GM23248 (cell line): ENCODE results near the gene IL1A. TPM values are rescaled to one million over a fixed set of nuclear protein-coding genes. Genes with fewer than 3 reads are reported as not detected.
A peak's percentile ranks its signal among the peaks of the same experiment; 100 is the strongest.

Source experiments
- DNase-seq: peaks from one replicate; pipeline ENCODE4 v3.0.0-alpha.2; 2015
- H2AFZ ChIP-seq: fragments of 200-600 bp; sonication (generic); 2 replicates; pipeline ENCODE4 v1.6.1; 2016; ENCODE audit warnings: antibody characterized with exemption
- H3F3A ChIP-seq: fragments of 200-600 bp; sonication (generic); 2 replicates; pipeline ENCODE4 v1.6.1; 2016; ENCODE audit warnings: mild to moderate bottlenecking, antibody characterized with exemption, mixed run types; ENCODE audit not compliant: insufficient read depth
- H3K27ac ChIP-seq: fragments of 200-600 bp; sonication (generic); 2 replicates; pipeline ENCODE4 v1.5.1; 2016; ENCODE audit warnings: mild to moderate bottlenecking
- H3K27me3 ChIP-seq: fragments of 200-600 bp; sonication (generic); replicated peaks from 2 replicates; pipeline ENCODE4 v1.6.1; 2016; ENCODE audit warnings: mild to moderate bottlenecking; ENCODE audit not compliant: insufficient read depth
- H3K36me3 ChIP-seq: fragments of 200-600 bp; sonication (generic); 2 replicates; pipeline ENCODE4 v1.6.1; 2016; ENCODE audit warnings: low read depth, mild to moderate bottlenecking
- H3K4me1 ChIP-seq: fragments of 200-600 bp; sonication (generic); 2 replicates; pipeline ENCODE4 v1.6.1; 2016; ENCODE audit warnings: mild to moderate bottlenecking; ENCODE audit not compliant: insufficient read depth
- H3K4me2 ChIP-seq: fragments of 200-600 bp; sonication (generic); one replicate; pipeline ENCODE4 v1.6.1; 2016; ENCODE audit warnings: mild to moderate bottlenecking; ENCODE audit not compliant: unreplicated experiment
- H3K4me3 ChIP-seq: fragments of 200-600 bp; sonication (generic); 2 replicates; pipeline ENCODE4 v1.5.1; 2016; ENCODE audit warnings: mild to moderate bottlenecking
- H3K79me2 ChIP-seq: fragments of 200-600 bp; sonication (generic); 2 replicates; pipeline ENCODE4 v1.6.1; 2016; ENCODE audit warnings: mild to moderate bottlenecking; ENCODE audit not compliant: insufficient read depth
- H3K9ac ChIP-seq: fragments of 200-600 bp; sonication (generic); 2 replicates; pipeline ENCODE4 v1.6.1; 2016; ENCODE audit warnings: mild to moderate bottlenecking
- H3K9me2 ChIP-seq: fragments of 200-600 bp; sonication (generic); 2 replicates; pipeline ENCODE4 v1.6.1; 2016; ENCODE audit warnings: mixed run types, mild to moderate bottlenecking, moderate library complexity; ENCODE audit not compliant: insufficient read depth
- H3K9me3 ChIP-seq: fragments of 200-600 bp; sonication (generic); one replicate; pipeline ENCODE4 v1.6.1; 2017; ENCODE audit warnings: low read depth
- H4K20me1 ChIP-seq: fragments of 200-600 bp; sonication (generic); 2 replicates; pipeline ENCODE4 v1.6.0; 2016; ENCODE audit not compliant: insufficient read depth
- EZH2 ChIP-seq: fragments of 200-600 bp; sonication (generic); IDR thresholded peaks from 2 replicates; pipeline ENCODE4 v1.6.1; 2018; ENCODE audit warnings: antibody characterized with exemption, mild to moderate bottlenecking; ENCODE audit not compliant: insufficient read depth, poor library complexity, severe bottlenecking
- EZH2phosphoT487 ChIP-seq: fragments of 200-600 bp; sonication (generic); IDR thresholded peaks from 2 replicates; pipeline ENCODE4 v1.6.1; 2018; ENCODE audit warnings: antibody characterized with exemption, moderate library complexity, mild to moderate bottlenecking, low read depth; ENCODE audit not compliant: insufficient read depth
- WGBS, 2 experiments: methylation state at CpG; one replicate each; pipeline ENCODE4 v1.1.6; 2015 to 2017; ENCODE audit warnings: low lambda C conversion rate in 2 of 2, low coverage in 1 of 2; ENCODE audit errors: missing lambda C conversion rate in 2 of 2; 5-methylcytosine and 5-hydroxymethylcytosine counted together
- in situ Hi-C: fragments of 300-500 bp; cut with MboI; formaldehyde crosslinking; loops from 2 replicates; pipeline ENCODE4 v1.15.0; 2020
- polyA plus RNA-seq: library from polyadenylated mRNA; unstranded; fragments of >200 nt; fragmentation: Nextera tagmentation; extraction: Ambion mirVana; gene quantifications from 2 replicates; pipeline ENCODE4 v1.2.1, GENCODE V29; 2016
- total RNA-seq: library from RNA; depleted of rRNA; stranded (reverse); fragments of >200 nt; shearing (Covaris generic); gene quantifications from 2 replicates; pipeline ENCODE4 v1.2.3, GENCODE V29; 2014

The IL1A gene
- total and polyA plus RNA-seq, 2 experiments from 2014 or later, result 0.54 TPM; not detected in 1

DNA sequence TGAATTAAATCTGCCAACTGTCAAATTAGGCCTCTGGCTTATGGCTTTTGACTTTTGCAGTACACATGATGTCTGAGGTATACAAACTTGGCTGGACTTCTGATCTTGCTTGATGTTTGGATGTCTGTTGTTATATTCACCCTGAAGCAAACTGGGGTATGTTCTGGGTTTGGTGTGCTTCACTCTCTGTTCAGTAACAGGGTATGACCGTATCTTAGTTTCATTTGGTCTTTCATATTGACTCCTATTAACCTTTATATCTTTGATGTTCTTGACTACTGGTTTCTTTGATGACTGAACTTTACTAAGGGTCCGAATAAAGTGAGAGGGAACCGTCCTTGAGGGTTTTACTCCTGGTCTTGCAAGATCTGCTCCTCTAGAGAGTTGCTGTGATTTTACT lies 28.1 kb downstream of the IL1A start:
- H3K4me3 ChIP-seq, result no peak overlapping the region
- no peaks in the 10 kb centered on the region for H3K9me3 ChIP-seq
- H3K27me3 ChIP-seq, result no peaks in the 10 kb centered on the region
- H2AFZ ChIP-seq, result 0 out of 2 replicates have a peak overlapping the region, but pooled peaks have one; percentile 5
- 97 to 98% methylated on average over 3 of the region's 3 CpGs for WGBS, 2 experiments
- in situ Hi-C loops, result no loop called here
- no peak overlapping the region for H3K4me2 ChIP-seq
- no peaks in the 10 kb centered on the region for H3K4me1 ChIP-seq
- peaks cover 30% of the 10 kb centered on the region for H3K79me2 ChIP-seq
- H3K9ac ChIP-seq, result no peak overlapping the region
- H4K20me1 ChIP-seq, result no peaks in the 10 kb centered on the region
- 0 out of 2 replicates have a peak, but pooled peaks cover under 1% of the 10 kb centered on the region for H3F3A ChIP-seq
- no peak for DNase-seq
- TF ChIP-seq EZH2 (no peak), EZH2phosphoT487 (no peak)
- no peaks in the 10 kb centered on the region; the same call in 1 of the 2 replicates for H3K36me3 ChIP-seq
- no peak overlapping the region for H3K27ac ChIP-seq
- H3K9me2 ChIP-seq, result no peaks in the 10 kb centered on the region

GRCh38 chr2:112755444-112755843 lies 28.8 kb downstream of the IL1A start:
- no peaks in the 10 kb centered on the region for H4K20me1 ChIP-seq
- in situ Hi-C loops, result no loop called here
- no peaks in the 10 kb centered on the region; the same call in 1 of the 2 replicates for H3K36me3 ChIP-seq

GRCh38 chr2:112754564-112754963 lies 29.7 kb downstream of the IL1A start:
- H3K9ac ChIP-seq, result no peak overlapping the region
- H3K9me2 ChIP-seq, result no peaks in the 10 kb centered on the region
- no peaks in the 10 kb centered on the region for H4K20me1 ChIP-seq
- H3K79me2 ChIP-seq, result peaks cover 15% of the 10 kb centered on the region; the same call in 1 of the 2 replicates
- no peaks in the 10 kb centered on the region for H3K27me3 ChIP-seq
- H3K36me3 ChIP-seq, result no peaks in the 10 kb centered on the region; the same call in 1 of the 2 replicates
- WGBS, 2 experiments, result 91 to 96% methylated on average over 1 of the region's 1 CpG
- no peak overlapping the region for H2AFZ ChIP-seq
- no peak overlapping the region for H3K4me3 ChIP-seq
- H3K9me3 ChIP-seq, result no peaks in the 10 kb centered on the region
- no peak for DNase-seq
- H3F3A ChIP-seq, result peaks cover 11% of the 10 kb centered on the region; the same call in 1 of the 2 replicates
- no peak overlapping the region for H3K4me2 ChIP-seq
- TF ChIP-seq EZH2 (no peak), EZH2phosphoT487 (no peak)
- H3K4me1 ChIP-seq, result no peaks in the 10 kb centered on the region
- in situ Hi-C loops, result loop anchor here (5.0 kb wide), 1 partner anchor 188 kb away; no protein-coding TSS in a partner anchor
- no peak overlapping the region for H3K27ac ChIP-seq

More at GRCh38 chr2:112755444-112755843, 28.8 kb downstream of the IL1A start:
- H3K9me3 ChIP-seq, result no peaks in the 10 kb centered on the region
- H3K4me2 ChIP-seq, result no peak overlapping the region
- H3K4me1 ChIP-seq, result no peaks in the 10 kb centered on the region
- DNase-seq, result no peak
- H2AFZ ChIP-seq, result no peak overlapping the region
- peaks cover 22% of the 10 kb centered on the region for H3K79me2 ChIP-seq
- 96% methylated on average over 4 of the region's 4 CpGs for WGBS, 2 experiments
- H3K9me2 ChIP-seq, result no peaks in the 10 kb centered on the region
- H3K9ac ChIP-seq, result no peak overlapping the region
- peaks cover 8% of the 10 kb centered on the region; the same call in 1 of the 2 replicates for H3F3A ChIP-seq
- no peak overlapping the region for H3K4me3 ChIP-seq
- TF ChIP-seq EZH2 (no peak), EZH2phosphoT487 (no peak)
- no peak overlapping the region for H3K27ac ChIP-seq
- no peaks in the 10 kb centered on the region for H3K27me3 ChIP-seq

GRCh38 chr2:112752667-112753066 lies 31.6 kb downstream of the IL1A start:
- Histone ChIP-seq H3K9me3 (no peaks in the 10 kb centered on the region), H3K9ac (no peak overlapping the region), H3K4me1 (no peaks in the 10 kb centered on the region), H3F3A (peaks cover 11% of the 10 kb centered on the region; the same call in 1 of the 2 replicates), H3K4me3 (no peak overlapping the region), H3K36me3 (no peaks in the 10 kb centered on the region; the same call in 1 of the 2 replicates), H3K79me2 (peaks cover 27% of the 10 kb centered on the region), H3K27ac (no peak overlapping the region), H4K20me1 (no peaks in the 10 kb centered on the region), H3K9me2 (no peaks in the 10 kb centered on the region), H3K27me3 (no peaks in the 10 kb centered on the region), H2AFZ (peak overlapping the region; percentile 49), H3K4me2 (no peak overlapping the region)
- DNase-seq, result no peak
- in situ Hi-C loops, result loop anchor here (5.0 kb wide), 1 partner anchor 190 kb away; no protein-coding TSS in a partner anchor
- 88 to 92% methylated on average over 4 of the region's 4 CpGs for WGBS, 2 experiments
- TF ChIP-seq EZH2, result no peak
- TF ChIP-seq EZH2phosphoT487, result no peak
